ENCODE results near the gene USP21.

Gene USP21

DNA sequence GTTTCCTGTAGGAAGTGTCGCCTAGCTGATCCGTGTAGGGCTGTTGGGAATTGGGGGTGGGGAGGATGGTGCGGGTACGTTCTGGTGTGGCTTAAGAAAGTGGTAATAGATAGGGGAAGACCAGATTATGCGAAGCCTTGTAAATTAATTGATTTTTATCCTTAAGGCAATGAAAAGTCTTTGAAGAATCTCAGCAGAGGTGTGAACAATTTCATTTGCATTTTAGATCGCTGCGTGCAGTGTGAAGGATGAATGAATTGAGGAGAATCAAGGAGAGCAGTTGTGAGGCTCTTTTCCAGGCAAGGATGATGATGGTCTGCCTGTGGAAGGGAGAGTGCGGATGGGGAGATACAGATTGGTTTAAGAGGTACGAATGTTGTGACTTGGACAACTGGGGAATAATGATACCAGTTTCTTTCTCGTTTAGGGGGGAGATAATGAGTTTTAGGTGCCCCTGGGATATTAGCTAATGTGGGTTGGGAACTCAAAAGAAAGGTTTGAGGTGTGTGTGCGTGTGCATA, 26.0 kb upstream of the USP21 start:
- DNase-seq (ENCODE audit: low read depth in 2 of 2) = no peak

- no peak for DNase-seq (ENCODE audit: low read depth in 2 of 2)
Measured at GRCh38 chr1:161137881-161138280, 21.4 kb upstream of the USP21 start.

DNA sequence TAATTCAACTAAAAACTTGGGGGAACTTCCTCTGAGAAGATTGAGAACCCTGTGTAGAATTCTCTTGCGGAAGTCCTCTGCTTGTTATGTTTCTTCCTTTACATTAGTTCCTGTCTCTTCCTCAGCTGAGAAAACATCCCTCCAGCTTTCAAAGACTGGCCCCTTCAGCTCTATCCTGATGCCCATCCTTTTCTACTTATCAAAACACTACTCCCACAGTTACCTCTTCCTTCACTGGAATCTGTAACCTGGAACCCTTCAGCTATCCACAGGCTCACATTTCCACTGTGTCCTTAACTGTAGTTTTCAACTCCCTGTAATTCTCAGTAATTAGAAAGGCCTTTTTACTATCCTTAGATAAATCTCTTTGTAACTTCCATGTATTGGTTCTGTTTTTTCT, 20.9 kb upstream of the USP21 start:
- DNase-seq (ENCODE audit: low read depth in 2 of 2) = no peak

DNA sequence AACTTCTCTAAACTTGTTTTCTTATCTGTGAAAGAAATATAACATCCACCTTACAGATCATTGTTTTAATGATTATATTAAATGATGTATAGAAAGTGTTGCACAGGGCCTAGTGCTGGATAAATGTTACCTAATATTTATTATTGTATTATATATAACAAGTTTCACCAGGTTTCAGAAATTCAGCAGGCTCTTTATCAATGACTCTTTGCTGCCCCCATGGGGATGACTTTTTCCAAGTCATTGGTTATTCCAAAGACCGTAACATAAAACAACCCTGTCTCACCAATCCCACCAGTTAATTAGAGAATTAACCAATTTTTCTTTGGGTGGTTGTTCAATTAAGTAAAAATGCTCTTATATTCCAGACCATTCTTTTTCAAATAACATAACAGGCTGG, 19.5 kb upstream of the USP21 start:
- DNase-seq (ENCODE audit: low read depth in 2 of 2) = no peak

GRCh38 chr1:161140755-161141400, 18.4 kb upstream of the USP21 start:
- no peak for DNase-seq (ENCODE audit: low read depth in 2 of 2)

- no peak for DNase-seq (ENCODE audit: low read depth in 2 of 2)
Measured at GRCh38 chr1:161145832-161146231, 13.5 kb upstream of the USP21 start.

DNA sequence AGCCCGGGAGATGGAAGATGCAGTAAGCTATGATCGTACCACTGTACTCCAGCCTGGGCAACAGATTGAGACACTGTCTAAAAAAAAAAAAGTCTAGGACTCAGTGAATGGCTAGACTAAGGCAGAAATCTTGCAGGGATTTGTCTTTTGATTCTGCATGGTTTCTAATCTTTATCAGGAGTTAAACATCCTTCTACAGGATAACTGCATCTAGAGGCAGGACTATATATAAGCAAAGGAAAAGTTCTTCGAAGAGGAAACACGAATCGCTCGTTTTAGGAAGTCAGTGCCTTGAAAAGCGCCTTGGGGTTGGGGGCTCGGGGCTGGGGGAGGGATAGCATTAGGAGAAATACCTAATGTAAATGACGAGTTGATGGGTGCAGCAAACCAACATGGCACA, 6.1 kb upstream of the USP21 start:
- no peak for DNase-seq (ENCODE audit: low read depth in 2 of 2)

GRCh38 chr1:161153682-161154337, 5.5 kb upstream of the USP21 start, which contains the start of gene UFC1:
Gene UFC1, plus strand, starts transcription at chr1:161153978. Its CDS starts 20 bp downstream, at chr1:161153998.
- DNase-seq (ENCODE audit: low read depth in 2 of 2) = peak; percentile 61 to 68

DNA sequence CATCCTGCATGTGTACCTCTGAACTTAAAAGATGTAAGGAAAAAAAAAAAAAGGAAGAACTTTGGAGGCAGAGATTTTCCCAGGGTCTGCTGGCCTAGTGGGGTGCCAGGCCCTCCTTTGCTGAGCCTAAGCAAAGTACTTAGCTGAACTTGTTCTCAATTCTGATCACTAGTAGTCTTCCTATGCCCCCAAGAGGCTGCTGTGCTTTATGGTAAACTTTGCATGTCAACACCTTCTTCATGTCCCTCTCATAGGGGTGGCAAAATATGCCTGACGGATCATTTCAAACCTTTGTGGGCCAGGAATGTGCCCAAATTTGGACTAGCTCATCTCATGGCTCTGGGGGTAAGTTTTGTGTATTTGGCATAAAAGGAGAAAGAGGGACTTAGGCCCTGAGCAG, 1.4 kb upstream of the USP21 start:
- DNase-seq (ENCODE audit: low read depth in 2 of 2) = no peak

- no peak for DNase-seq (ENCODE audit: low read depth in 2 of 2)
Measured at GRCh38 chr1:161158316-161159010, 837 bp upstream of the USP21 start.

DNA sequence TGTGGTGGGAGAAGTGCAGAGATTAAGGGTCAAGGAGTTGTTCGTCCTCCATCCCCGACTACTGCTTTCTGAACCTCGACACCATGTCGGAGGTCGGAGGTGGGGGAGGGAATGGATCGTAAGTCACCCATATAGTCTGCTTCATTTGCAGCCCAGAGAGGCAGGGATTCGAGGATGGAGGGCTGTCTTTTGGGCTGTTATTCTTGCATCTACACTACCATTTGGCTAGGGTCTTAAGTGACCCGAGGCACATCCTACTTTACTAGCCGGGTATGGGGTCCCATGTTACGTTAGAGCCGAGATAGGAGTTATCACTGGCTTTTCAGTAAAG, 578 bp downstream of the USP21 start:
- no peak for DNase-seq (ENCODE audit: low read depth in 2 of 2)

GRCh38 chr1:161160671-161161145, 1.4 kb downstream of the USP21 start:
- no peak for DNase-seq (ENCODE audit: low read depth in 2 of 2)

GRCh38 chr1:161161652-161162051, 2.4 kb downstream of the USP21 start:
- no peak for DNase-seq (ENCODE audit: low read depth in 2 of 2)

GRCh38 chr1:161162052-161162451, 2.8 kb downstream of the USP21 start:
- no peak for DNase-seq (ENCODE audit: low read depth in 2 of 2)

DNA sequence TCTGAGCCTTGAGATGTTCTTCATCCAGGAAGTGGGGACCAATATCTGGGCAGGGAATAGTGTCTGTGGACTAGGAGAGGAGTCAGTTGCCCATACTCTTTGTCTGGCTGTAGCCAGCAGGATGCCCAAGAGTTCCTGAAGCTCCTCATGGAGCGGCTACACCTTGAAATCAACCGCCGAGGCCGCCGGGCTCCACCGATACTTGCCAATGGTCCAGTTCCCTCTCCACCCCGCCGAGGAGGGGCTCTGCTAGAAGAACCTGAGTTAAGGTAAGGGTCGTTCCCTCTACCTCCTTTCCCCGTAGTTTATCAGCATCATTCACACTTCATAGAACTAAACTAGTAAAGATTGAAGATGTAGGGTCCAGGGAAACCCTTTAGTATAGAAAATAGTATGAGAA, 3.5 kb downstream of the USP21 start:
- no peak for DNase-seq (ENCODE audit: low read depth in 2 of 2)

DNA sequence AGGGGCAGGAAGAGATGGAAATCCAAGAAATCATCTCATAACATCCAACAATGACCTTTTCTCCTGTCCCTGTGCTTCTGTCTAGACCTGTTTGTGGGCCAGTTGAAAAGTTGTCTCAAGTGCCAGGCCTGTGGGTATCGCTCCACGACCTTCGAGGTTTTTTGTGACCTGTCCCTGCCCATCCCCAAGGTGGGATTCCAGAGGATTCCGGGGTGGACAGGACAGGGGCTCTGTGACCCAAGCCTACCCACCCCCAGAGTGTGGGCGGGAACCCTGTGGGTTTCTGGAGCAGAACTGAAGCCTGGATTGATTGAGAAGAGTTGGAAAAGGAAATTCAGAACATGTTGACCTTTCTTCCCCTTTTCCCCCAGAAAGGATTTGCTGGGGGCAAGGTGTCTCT, 4.5 kb downstream of the USP21 start:
- no peak for DNase-seq (ENCODE audit: low read depth in 2 of 2)

- no peak for DNase-seq (ENCODE audit: low read depth in 2 of 2)
Measured at GRCh38 chr1:161164901-161165610, 5.8 kb downstream of the USP21 start.

DNA sequence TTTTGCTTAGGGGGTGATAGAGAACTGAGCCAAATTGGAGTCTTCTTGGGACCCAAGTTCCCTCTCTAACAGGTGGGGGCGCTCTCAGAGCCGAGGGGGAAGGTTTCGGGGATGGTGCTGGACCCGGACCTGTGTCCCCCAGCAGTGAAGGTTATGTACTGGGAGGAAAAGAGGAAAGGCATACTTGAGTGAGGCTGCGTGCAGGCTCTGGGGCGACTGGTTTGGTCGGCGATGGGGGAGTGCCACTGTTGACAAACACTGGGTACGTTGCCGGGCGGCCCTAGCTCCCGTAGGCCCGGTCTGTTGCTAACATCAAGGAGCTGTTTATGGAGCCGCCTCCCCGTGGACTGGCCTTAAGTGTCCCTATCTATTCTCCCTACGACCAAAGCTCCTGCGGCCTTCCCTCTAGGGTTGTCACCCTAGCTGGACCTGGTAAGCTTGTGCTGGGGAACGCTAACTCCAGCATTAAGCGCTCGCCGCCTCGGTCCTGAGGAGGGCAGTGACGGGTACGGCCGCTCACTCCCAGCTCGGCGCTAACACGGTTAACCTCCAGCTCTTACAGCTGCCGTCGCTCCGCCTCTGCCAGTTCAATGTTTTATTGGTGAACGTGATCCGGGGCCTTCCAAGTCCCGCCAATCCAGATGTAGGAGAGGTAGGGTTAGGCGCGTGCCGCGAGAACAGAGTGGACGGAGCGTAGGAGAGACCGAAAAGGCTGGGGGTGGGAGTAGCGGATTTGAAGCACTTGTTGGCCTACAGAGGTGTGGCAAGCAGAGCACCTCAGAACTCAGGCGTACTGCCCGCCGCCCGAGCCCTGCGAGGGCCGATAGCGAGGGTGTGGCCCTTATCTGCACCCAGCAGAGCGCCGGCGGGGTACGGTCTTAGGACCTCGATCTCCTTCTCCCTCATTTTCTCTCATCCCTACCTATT, 6.7 kb downstream of the USP21 start, which contains the start of gene PPOX:
TSS of gene PPOX (plus strand) at position 685 of the 927 bp plus-strand sequence. CDS start 422 bp downstream, outside the sequence.
- peak; percentile 74 to 90 for DNase-seq (ENCODE audit: low read depth in 2 of 2)

GRCh38 chr1:161166669-161167548, 7.6 kb downstream of the USP21 start:
- no peak for DNase-seq (ENCODE audit: low read depth in 2 of 2)

- DNase-seq (ENCODE audit: low read depth in 2 of 2) = no peak
Measured at GRCh38 chr1:161168906-161169305, 9.6 kb downstream of the USP21 start.
